NCI-H1694 (cell line): Measurements from ENCODE around the gene GORASP1.

Experiments used
- DNase-seq: peaks from one replicate; lab custom pipeline; 2025; lab: John Stamatoyannopoulos, UW

Gene GORASP1

GRCh38 chr3:39102504-39103323 lies 4.7 kb downstream of the GORASP1 start:
- no peak for DNase-seq

- no peak for DNase-seq
These were observed 6.3 kb downstream of the GORASP1 start for GRCh38 chr3:39101022-39101689.

DNA sequence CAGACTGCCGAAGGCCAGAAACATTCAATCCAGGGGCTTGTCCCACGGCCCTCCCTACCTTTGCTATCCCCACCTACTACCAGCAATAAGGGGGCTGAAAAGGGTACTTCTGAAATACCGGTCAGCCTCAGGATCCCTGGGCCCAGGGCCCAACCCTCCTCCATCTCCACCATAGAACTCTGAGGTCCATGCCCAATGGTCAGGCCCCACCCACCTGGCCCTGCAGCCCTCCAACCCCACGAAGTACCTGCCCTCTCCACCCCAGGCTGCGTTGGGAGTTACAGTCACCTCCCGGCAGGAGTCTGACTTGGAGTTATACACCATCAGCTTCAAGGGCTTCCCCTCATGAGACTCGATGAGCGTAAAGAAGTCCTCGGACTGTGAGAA lies 6.9 kb downstream of the GORASP1 start:
- DNase-seq, result no peak

DNA sequence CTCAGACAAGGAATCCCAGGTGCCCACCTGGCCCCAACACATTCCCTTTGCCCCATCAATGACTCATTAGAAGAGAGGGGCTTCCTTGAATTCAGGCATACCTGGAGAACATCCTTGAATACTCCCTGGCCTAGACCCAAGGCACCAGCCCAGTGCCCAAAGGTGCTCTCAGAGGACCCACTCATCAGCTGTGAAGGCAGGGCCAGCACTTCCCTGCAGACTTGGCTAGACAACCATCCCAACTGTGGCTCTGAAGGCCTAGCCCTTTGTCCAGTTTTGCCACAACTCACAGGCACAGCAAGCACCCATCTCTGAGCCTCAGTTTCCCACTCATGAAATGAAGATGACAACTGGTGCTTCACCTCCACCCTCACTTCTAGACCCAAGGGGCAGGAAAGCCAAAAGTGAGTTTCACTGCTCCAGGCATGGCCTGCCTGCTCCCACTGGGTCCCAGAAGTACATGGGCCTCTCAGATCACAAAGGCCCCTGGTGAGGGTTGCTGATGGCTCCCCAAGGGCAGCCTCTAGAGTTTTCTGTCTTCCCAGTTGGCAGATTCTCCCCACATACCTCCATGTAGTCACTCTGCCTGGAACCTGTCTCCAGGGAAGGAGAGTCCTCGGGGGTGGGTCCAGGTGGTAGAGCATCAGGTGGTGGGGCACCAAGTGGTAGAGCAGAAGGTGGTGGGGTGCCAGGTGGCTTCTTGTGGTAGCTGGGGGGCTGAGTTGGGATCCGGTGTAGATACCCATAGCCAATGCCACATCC lies 7.5 kb downstream of the GORASP1 start:
- DNase-seq, result no peak

DNA sequence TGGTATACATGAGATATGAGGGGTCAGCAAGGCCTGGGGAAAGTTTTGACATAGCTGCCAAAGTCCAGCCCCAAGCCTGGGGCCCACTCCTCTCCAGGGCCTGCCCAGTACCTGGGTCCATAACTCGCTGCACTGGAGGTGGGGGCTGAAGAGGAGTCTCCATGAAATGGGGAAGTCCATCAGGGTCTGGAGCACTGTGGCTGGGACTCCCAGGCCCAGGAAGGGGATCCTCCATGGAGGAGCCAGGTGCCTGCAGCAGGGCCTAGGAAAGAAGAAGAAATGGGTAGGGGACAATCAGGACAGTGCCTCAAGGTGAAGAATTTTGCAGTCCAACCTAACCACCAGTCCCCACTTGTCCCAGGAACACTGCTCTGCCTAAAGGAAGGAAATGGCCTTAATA lies 8.2 kb downstream of the GORASP1 start:
- no peak for DNase-seq

DNA sequence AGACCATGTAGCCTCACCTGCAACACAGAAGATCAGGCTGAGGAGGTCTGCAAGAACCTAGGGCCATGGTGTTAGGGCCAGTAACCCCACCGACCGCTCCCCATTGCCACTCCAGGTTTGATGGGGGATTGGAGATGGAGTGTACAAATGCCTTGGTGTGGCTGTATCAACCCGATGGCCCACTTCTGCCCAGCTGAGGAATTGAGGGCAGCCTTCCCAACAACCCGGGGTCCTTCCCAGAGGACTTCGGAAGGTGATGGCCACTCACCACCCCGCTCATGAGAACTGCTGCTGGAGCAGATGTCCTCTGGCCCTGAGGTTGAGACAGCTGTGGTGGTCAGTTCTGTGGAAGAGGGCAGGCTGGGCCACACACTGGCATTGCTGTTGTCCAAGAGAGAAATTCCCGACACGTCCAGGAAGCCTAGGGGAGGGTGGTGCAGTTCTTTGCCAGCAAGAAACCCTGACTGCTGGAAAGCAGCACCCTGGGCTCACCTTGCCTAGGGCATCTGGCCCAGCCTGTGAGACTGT lies 8.9 kb downstream of the GORASP1 start:
- DNase-seq, result no peak

GRCh38 chr3:39097716-39098472 lies 9.5 kb downstream of the GORASP1 start:
- DNase-seq, result no peak

- no peak for DNase-seq
These were observed 10.7 kb downstream of the GORASP1 start for GRCh38 chr3:39096775-39097174.

DNA sequence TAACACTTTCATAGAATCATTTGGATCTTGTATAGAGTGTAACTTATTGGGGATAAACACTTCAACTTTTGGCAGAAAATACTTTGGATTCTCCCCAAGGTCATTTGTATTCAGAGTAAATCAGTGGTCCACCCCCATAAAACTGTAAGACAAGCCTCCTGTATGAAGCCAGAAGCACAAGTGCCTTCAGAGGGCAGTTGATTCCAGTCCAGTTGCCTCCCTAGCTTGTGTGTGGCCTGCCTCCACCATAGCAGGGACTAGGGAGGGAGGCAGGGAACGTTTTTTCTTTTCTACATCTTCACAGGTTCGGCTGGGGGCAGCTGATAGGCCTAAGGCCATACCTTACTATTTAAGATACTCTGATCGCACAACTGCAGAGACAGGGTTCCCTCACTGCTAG lies 11.6 kb downstream of the GORASP1 start:
- no peak for DNase-seq

- DNase-seq, result no peak
These were observed 12.4 kb downstream of the GORASP1 start for GRCh38 chr3:39094851-39095677.

- DNase-seq, result no peak
These were observed 16.5 kb downstream of the GORASP1 start for GRCh38 chr3:39090922-39091321.

GRCh38 chr3:39088889-39089288 lies 18.5 kb downstream of the GORASP1 start:
- DNase-seq, result no peak

DNA sequence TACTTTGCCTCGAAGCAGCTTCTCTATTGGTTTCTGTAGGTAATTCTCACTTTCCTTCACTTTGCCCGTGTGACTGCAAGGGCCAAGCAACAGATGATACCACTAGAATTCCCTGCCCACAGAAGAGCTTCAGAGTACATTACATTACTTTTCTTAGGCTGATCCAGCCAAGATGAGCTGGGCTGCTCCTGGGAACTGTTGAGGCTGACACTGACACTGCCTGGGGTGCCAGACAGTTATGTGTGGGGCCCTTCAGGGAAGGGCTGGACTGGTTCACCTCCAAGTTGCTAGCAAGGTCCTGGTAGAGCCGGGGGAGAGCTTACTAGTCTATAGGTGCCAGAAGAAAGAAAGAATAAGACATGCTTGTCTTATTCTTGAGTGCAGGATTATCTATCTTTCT lies 19.0 kb downstream of the GORASP1 start:
- no peak for DNase-seq

DNA sequence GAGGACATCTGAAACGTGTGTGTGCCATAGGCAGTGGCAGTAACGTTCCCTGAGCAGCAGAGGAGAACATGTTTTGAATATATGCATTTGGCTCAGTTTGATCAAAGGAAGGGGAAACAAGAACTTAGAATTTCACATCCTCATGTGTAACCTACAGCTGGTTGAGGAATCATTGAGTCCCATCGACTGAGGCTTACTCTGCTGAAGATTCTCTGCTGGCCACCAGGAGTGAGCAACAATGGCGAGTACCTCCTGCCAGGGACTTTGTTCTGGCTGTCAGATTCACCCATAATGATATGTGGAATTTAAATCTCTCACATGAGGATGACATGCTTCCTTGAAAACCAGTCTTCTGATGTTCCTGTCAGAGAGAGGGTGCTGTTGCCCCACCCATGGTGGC lies 21.3 kb downstream of the GORASP1 start:
- no peak for DNase-seq

- DNase-seq, result no peak
These were observed 24.6 kb downstream of the GORASP1 start for GRCh38 chr3:39082666-39083313.

DNA sequence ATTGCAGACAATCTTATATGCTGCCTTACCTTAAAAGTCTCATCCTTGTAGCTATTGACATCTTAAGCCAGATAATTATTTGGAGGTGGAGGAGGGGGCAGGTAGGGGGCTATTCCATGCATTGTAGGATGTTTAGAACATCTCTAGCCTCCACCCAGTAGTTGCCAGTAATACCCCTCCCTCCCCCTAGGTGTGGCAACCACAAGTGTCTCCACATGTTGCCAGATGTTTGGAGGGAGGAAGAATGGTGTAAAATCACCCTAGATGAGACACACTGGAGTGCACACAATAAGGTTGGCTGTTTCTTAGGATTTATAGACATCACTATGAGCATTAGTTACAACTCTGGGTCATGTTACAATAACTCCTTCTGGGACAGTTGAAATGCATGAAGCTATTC lies 27.4 kb downstream of the GORASP1 start:
- no peak for DNase-seq

GRCh38 chr3:39079530-39079929 lies 27.9 kb downstream of the GORASP1 start:
- DNase-seq, result no peak

GRCh38 chr3:39075910-39076309 lies 31.5 kb downstream of the GORASP1 start:
- DNase-seq, result no peak

GRCh38 chr3:39068556-39068955 lies 38.9 kb downstream of the GORASP1 start:
- DNase-seq, result no peak

GRCh38 chr3:39067286-39067685 lies 40.1 kb downstream of the GORASP1 start:
- no peak for DNase-seq

DNA sequence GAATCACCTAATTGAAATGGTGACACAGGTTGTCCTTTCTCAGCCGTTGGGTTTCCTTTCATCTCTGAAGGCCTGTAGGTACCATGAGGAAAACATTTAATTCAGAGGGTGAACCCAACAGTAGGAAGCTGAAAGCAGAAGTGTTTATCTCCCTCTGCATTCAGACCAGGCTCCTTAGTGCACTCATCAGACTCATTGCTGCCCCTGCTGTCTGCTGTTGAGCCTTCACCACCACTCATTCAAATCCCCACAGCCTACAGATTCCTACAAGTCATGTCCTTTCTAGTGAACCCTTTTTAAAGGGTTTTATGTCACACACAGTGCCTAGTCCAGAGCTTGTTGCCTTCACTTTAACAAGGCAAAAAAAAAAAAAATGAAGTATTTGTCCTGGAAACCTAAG lies 42.2 kb downstream of the GORASP1 start:
- no peak for DNase-seq
